GM19452 (cell line): ENCODE measurements around the gene C16orf89.
"Not testable (repeated sequence)": the region's sequence is repeated elsewhere in the genome, so short reads cannot be mapped to it uniquely, and the experiment has no call there.

Source experiments
- ATAC-seq: cut with Tn5 transposase; IDR thresholded peaks from one replicate; pipeline ENCODE4 v1.9.1; 2021; ENCODE audit not compliant: unreplicated experiment

The C16orf89 gene

GRCh38 chr16:5065813-5066212, at the start of gene C16orf89:
Gene C16orf89 (minus strand): TSS chr16:5065956. CDS start chr16:5065908, 48 bp downstream.
- ATAC-seq, result no peak

GRCh38 chr16:5110933-5111332, 45.2 kb upstream of the C16orf89 start:
- ATAC-seq, result not testable (repeated sequence)

- no peak for ATAC-seq
Measured at GRCh38 chr16:5108505-5109158, 42.9 kb upstream of the C16orf89 start.

GRCh38 chr16:5105039-5105438, 39.3 kb upstream of the C16orf89 start:
- ATAC-seq, result not testable (repeated sequence)

- not testable (repeated sequence) for ATAC-seq
Measured at GRCh38 chr16:5103296-5104032, 37.7 kb upstream of the C16orf89 start.

- not testable (repeated sequence) for ATAC-seq
Measured at GRCh38 chr16:5099174-5099573, 33.4 kb upstream of the C16orf89 start.

- ATAC-seq, result peak; percentile 91
Measured at GRCh38 chr16:5098221-5099159, 32.7 kb upstream of the C16orf89 start.

- peak; percentile 90 for ATAC-seq
Measured at GRCh38 chr16:5097470-5098220, 31.9 kb upstream of the C16orf89 start, which contains the start of gene EEF2KMT. Gene EEF2KMT (minus strand): TSS chr16:5097795. CDS start chr16:5097739, 56 bp downstream.

GRCh38 chr16:5097061-5097469, 31.3 kb upstream of the C16orf89 start:
- not testable (repeated sequence) for ATAC-seq

- not testable (repeated sequence) for ATAC-seq
Measured at GRCh38 chr16:5096437-5097060, 30.8 kb upstream of the C16orf89 start.

GRCh38 chr16:5095145-5095830, 29.5 kb upstream of the C16orf89 start:
- ATAC-seq, result not testable (repeated sequence)

- not testable (repeated sequence) for ATAC-seq
Measured at GRCh38 chr16:5093746-5094145, 28.0 kb upstream of the C16orf89 start.

GRCh38 chr16:5093081-5093480, 27.3 kb upstream of the C16orf89 start:
- not testable (repeated sequence) for ATAC-seq

- ATAC-seq, result not testable (repeated sequence)
Measured at GRCh38 chr16:5090592-5090991, 24.8 kb upstream of the C16orf89 start.

- ATAC-seq, result not testable (repeated sequence)
Measured at GRCh38 chr16:5089911-5090555, 24.3 kb upstream of the C16orf89 start.

- not testable (repeated sequence) for ATAC-seq
Measured at GRCh38 chr16:5088936-5089335, 23.2 kb upstream of the C16orf89 start.

- not testable (repeated sequence) for ATAC-seq
Measured at GRCh38 chr16:5088086-5088790, 22.5 kb upstream of the C16orf89 start.

GRCh38 chr16:5085716-5086115, 20.0 kb upstream of the C16orf89 start:
- not testable (repeated sequence) for ATAC-seq
